ENCODE measurements around the gene PNPLA2. TPM values are rescaled to one million over a fixed set of nuclear protein-coding genes. Genes with fewer than 3 reads are reported as not detected.

PNPLA2 gene
- total RNA-seq, 1 donor from 2014 or later: 2.6 TPM

GRCh38 chr11:776561-777287 lies 42.0 kb upstream of the PNPLA2 start:
- Histone ChIP-seq H3K27ac (peak overlapping the region; percentile 91), H4K20me1 (ENCODE audit: low read depth) (peaks cover 57% of the 10 kb centered on the region), H3K36me3 (no peaks in the 10 kb centered on the region), H3K27me3 (no peaks in the 10 kb centered on the region), H3K9me3 (ENCODE audit: low read depth) (no peaks in the 10 kb centered on the region), H2AFZ (replicated peaks) (no peak overlapping the region), H3K4me3 (peak overlapping the region; percentile 97), H3K4me2 (peak overlapping the region; percentile 96), H3K9ac (peak overlapping the region; percentile 73), H3K79me2 (ENCODE audit: low read depth) (peaks cover 50% of the 10 kb centered on the region), H3K4me1 (peaks cover 16% of the 10 kb centered on the region), H3F3A (ENCODE audit: low read depth) (peaks cover 9% of the 10 kb centered on the region)
- peak; percentile 90 for DNase-seq (ENCODE audit: low spot score)
- H3K9me3 Mint-ChIP-seq: no peaks in the 10 kb centered on the region
- peak overlapping the region; percentile 11 for H3K27ac Mint-ChIP-seq
- no peaks in the 10 kb centered on the region for H3K27me3 Mint-ChIP-seq (ENCODE audit: insufficient read depth, low read depth)
- H3K4me1 Mint-ChIP-seq: peaks cover 24% of the 10 kb centered on the region
- TF ChIP-seq EZH2 (IDR thresholded peaks at IDR 0.05): no peak
- TF ChIP-seq, protein P1, sequence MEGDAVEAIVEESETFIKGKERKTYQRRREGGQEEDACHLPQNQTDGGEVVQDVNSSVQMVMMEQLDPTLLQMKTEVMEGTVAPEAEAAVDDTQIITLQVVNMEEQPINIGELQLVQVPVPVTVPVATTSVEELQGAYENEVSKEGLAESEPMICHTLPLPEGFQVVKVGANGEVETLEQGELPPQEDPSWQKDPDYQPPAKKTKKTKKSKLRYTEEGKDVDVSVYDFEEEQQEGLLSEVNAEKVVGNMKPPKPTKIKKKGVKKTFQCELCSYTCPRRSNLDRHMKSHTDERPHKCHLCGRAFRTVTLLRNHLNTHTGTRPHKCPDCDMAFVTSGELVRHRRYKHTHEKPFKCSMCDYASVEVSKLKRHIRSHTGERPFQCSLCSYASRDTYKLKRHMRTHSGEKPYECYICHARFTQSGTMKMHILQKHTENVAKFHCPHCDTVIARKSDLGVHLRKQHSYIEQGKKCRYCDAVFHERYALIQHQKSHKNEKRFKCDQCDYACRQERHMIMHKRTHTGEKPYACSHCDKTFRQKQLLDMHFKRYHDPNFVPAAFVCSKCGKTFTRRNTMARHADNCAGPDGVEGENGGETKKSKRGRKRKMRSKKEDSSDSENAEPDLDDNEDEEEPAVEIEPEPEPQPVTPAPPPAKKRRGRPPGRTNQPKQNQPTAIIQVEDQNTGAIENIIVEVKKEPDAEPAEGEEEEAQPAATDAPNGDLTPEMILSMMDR (IDR thresholded peaks at IDR 0.05): no peak
- no peak for TF ChIP-seq EZH2phosphoT487 (IDR thresholded peaks at IDR 0.05)
- peaks cover 3% of the 10 kb centered on the region for H3K36me3 Mint-ChIP-seq
- peak overlapping the region; percentile 88 for H3K4me3 Mint-ChIP-seq

DNA sequence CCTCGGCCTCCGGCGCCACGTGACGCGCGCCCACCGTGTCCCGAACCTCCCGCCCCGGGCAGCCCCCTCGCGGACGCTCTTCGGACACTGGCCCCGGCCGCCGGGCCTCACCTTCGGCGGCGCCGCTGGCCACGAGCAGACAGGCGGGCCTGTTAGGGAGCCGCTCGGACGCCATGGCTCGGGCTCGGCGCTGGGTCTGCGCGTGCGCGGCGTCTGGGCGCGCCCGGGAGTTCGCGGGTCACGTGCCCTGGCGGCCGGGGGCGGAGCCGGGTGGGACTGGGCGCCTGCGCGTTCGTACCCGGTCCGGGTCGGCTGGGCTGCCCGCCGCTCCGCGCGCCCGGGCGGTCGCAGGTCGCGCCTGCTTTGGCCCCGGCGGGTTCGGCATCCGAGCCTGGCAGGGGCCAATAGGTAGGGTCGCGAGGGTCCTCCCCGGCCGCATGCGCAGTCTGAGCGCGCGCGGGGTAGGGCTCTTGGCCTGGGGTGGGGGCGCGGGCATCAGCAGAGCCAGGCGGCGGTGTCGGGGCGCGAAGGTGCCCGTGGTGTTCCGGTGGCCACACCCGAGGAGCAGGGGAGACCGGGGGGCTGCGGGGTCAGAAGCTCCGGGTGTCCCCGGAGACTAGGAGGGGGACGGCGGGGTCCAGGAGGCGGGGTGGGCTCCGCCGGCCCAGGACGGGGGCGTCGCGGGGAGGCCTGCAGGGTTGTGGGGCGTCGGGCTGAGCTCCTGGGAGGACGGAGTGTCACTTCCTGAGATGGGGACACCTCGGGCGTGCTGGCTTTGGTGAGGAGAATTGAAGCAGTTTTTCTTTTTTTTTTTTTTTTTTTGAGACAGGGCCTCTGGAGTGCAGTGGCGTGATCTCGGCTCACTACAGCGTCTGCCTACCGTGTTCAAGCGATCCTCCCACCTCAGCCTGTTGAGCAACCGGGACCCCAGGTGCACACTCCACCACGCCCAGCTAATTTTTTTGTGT lies 41.1 kb upstream of the PNPLA2 start, which contains the start of gene GATD1:
Gene GATD1 (minus strand): TSS at position 200 of the 968 bp plus-strand sequence. CDS start 25 bp downstream, at position 175.
- H3K79me2 ChIP-seq (ENCODE audit: low read depth): peaks cover 50% of the 10 kb centered on the region
- peaks cover 17% of the 10 kb centered on the region for H3F3A ChIP-seq (ENCODE audit: low read depth)
- Mint-ChIP-seq H3K36me3 (peaks cover 3% of the 10 kb centered on the region), H3K9me3 (no peaks in the 10 kb centered on the region), H3K4me3 (peak within 1 kb of the TSS; percentile 88), H3K4me1 (peaks cover 24% of the 10 kb centered on the region), H3K27ac (peak within 1 kb of the TSS; percentile 11), H3K27me3 (ENCODE audit: insufficient read depth, low read depth) (no peaks in the 10 kb centered on the region)
- peak within 1 kb of the TSS; percentile 97 for H3K4me3 ChIP-seq
- no peaks in the 10 kb centered on the region for H3K36me3 ChIP-seq
- peak within 1 kb of the TSS; percentile 73 for H3K9ac ChIP-seq
- peak; percentile 96 for DNase-seq (ENCODE audit: low spot score)
- no peaks in the 10 kb centered on the region for H3K9me3 ChIP-seq (ENCODE audit: low read depth)
- H3K27ac ChIP-seq: peak within 1 kb of the TSS; percentile 91
- no peaks in the 10 kb centered on the region for H3K27me3 ChIP-seq
- peak within 1 kb of the TSS; percentile 96 for H3K4me2 ChIP-seq
- peak within 1 kb of the TSS; percentile 88 for H2AFZ ChIP-seq (replicated peaks)
- peaks cover 16% of the 10 kb centered on the region for H3K4me1 ChIP-seq
- H4K20me1 ChIP-seq (ENCODE audit: low read depth): peaks cover 51% of the 10 kb centered on the region
- TF ChIP-seq EZH2phosphoT487 (IDR thresholded peaks at IDR 0.05) (no peak), EZH2 (IDR thresholded peaks at IDR 0.05) (no peak)
- TF ChIP-seq, protein P1 (IDR thresholded peaks at IDR 0.05): no peak

DNA sequence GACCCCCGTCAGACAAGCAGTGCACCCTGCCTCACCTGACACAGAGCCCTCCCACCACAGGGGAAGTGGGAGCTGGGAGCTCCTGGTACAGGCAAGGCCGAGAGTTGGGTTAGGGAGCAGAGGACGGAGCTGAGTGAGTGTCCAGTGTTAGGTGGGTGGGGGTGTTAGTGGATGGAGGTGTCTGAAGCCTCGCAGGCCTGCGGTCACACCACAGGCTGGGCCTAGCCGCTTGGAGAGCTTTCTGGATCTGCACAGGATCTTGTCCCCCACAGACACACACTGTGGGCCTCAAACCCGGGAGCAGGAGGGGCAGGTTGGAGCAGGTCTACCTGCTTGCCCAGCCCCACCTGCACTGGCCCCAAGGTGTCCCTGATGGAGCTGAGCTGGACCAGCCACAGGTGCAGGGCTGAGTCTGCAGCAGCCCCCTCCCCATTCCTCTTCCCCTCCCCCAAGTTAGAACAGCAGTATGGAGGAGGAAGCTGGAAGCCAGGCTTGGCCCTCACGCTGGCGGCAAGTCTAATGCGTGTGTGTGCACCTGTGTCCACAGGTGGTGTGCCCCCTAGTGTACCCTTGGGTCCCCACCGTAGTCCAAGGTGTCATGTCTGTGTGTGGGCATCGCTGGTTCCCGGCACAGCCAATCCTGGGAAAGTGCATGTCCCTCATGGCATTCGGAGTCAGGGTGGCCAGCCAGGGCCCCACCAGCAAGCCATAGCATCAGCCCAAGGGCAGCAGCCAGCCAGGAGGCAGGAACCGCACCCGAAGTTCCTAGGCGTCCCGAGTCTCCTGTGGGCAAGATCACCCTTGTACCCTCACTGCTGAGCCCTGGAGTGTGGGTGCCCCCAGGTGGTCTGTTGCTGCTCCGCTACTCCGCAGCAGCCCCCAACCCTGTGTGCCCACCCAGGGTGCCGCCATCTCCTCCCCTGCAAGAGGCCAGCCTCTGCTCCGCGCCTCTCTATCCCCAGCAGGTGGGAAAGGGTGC lies 39.4 kb upstream of the PNPLA2 start:
- peaks cover 40% of the 10 kb centered on the region for H4K20me1 ChIP-seq (ENCODE audit: low read depth)
- H3K79me2 ChIP-seq (ENCODE audit: low read depth): peaks cover 38% of the 10 kb centered on the region
- H3K4me1 Mint-ChIP-seq: peaks cover 34% of the 10 kb centered on the region
- no peak overlapping the region for H3K4me2 ChIP-seq
- H3K36me3 ChIP-seq: no peaks in the 10 kb centered on the region
- H3K27me3 Mint-ChIP-seq (ENCODE audit: insufficient read depth, low read depth): peaks cover 3% of the 10 kb centered on the region
- no peaks in the 10 kb centered on the region for H3K27me3 ChIP-seq
- no peak overlapping the region for H3K27ac ChIP-seq
- H3K27ac Mint-ChIP-seq: no peak overlapping the region
- H3K9me3 ChIP-seq (ENCODE audit: low read depth): no peaks in the 10 kb centered on the region
- H3K9me3 Mint-ChIP-seq: no peaks in the 10 kb centered on the region
- H3K4me1 ChIP-seq: peaks cover 27% of the 10 kb centered on the region
- H3K4me3 ChIP-seq: no peak overlapping the region
- H3K4me3 Mint-ChIP-seq: peak overlapping the region; percentile 74
- no peak for DNase-seq (ENCODE audit: low spot score)
- no peak overlapping the region for H2AFZ ChIP-seq (replicated peaks)
- peaks cover 3% of the 10 kb centered on the region for H3K36me3 Mint-ChIP-seq
- no peak overlapping the region for H3K9ac ChIP-seq
- H3F3A ChIP-seq (ENCODE audit: low read depth): peaks cover 31% of the 10 kb centered on the region
- TF ChIP-seq, protein P1 (IDR thresholded peaks at IDR 0.05): no peak
- TF ChIP-seq EZH2phosphoT487 (IDR thresholded peaks at IDR 0.05): no peak
- no peak for TF ChIP-seq EZH2 (IDR thresholded peaks at IDR 0.05)
